Embryonic facial prominence (tissue), 1 donor: Measurements from ENCODE around the gene DVL1.
"Not testable (repeated sequence)": the region's sequence is repeated elsewhere in the genome, so short reads cannot be mapped to it uniquely, and the experiment has no call there.

ENCODE experiments used
- DNase-seq: peaks from one replicate; pipeline ENCODE4 v3.0.0-alpha.2; 2016; ENCODE audit errors: extremely low spot score

Gene DVL1

GRCh38 chr1:1349256-1350012 is at the start of gene DVL1:
DVL1 (minus strand) TSS chr1:1349418; CDS start chr1:1349065, 353 bp downstream.
- DNase-seq, result no peak

- no peak for DNase-seq
Measured at GRCh38 chr1:1398677-1399186, 49.5 kb upstream of the DVL1 start.

GRCh38 chr1:1397839-1398523 is 48.8 kb upstream of the DVL1 start:
- no peak for DNase-seq

GRCh38 chr1:1395166-1395565 is 45.9 kb upstream of the DVL1 start:
- no peak for DNase-seq

GRCh38 chr1:1394116-1394515 is 44.9 kb upstream of the DVL1 start:
- no peak for DNase-seq

GRCh38 chr1:1393428-1393827 is 44.2 kb upstream of the DVL1 start:
- DNase-seq, result no peak

GRCh38 chr1:1393014-1393413 is 43.8 kb upstream of the DVL1 start:
- no peak for DNase-seq

- no peak for DNase-seq
Measured at GRCh38 chr1:1391225-1391624, 42.0 kb upstream of the DVL1 start.

GRCh38 chr1:1390675-1391074 is 41.5 kb upstream of the DVL1 start:
- no peak for DNase-seq

GRCh38 chr1:1388078-1388472 is 38.9 kb upstream of the DVL1 start:
- DNase-seq, result no peak

GRCh38 chr1:1387098-1388077 is 38.2 kb upstream of the DVL1 start:
- no peak for DNase-seq

GRCh38 chr1:1385931-1386330 is 36.7 kb upstream of the DVL1 start:
- DNase-seq, result no peak

GRCh38 chr1:1385339-1385738 is 36.1 kb upstream of the DVL1 start:
- not testable (repeated sequence) for DNase-seq

GRCh38 chr1:1381294-1381693 is 32.1 kb upstream of the DVL1 start:
- no peak for DNase-seq

GRCh38 chr1:1380860-1381259 is 31.6 kb upstream of the DVL1 start:
- DNase-seq, result no peak

- DNase-seq, result no peak
Measured at GRCh38 chr1:1377540-1378205, 28.5 kb upstream of the DVL1 start.

GRCh38 chr1:1376551-1377226 is 27.5 kb upstream of the DVL1 start:
- no peak for DNase-seq

GRCh38 chr1:1374929-1375662 is 25.9 kb upstream of the DVL1 start, which contains the start of gene AURKAIP1:
AURKAIP1 (minus strand) TSS chr1:1375207; CDS start chr1:1374756, 451 bp downstream.
- peak; percentile 98 for DNase-seq

- no peak for DNase-seq
Measured at GRCh38 chr1:1374589-1374928, 25.3 kb upstream of the DVL1 start.
